Neural progenitor cell (in vitro differentiated cells): ENCODE measurements around the gene MELK. TPM values are rescaled to one million over a fixed set of nuclear protein-coding genes. Genes with fewer than 3 reads are reported as not detected.
"Not testable (repeated sequence)": the region's sequence is repeated elsewhere in the genome, so short reads cannot be mapped to it uniquely, and the experiment has no call there.

Experiments
- DNase-seq: peaks from one replicate; pipeline ENCODE4 v3.0.0-alpha.2; 2016; ENCODE audit warnings: low spot score
- H2AFZ ChIP-seq: fragments of 200-600 bp; sonication (generic); replicated peaks from 2 replicates; pipeline ENCODE4 v1.6.1; 2016; ENCODE audit warnings: antibody characterized with exemption
- H3F3A ChIP-seq: fragments of 200-600 bp; sonication (generic); 2 replicates; pipeline ENCODE4 v1.6.1; 2016; ENCODE audit warnings: antibody characterized with exemption, low read depth
- H3K27ac ChIP-seq: fragments of 200-600 bp; sonication (generic); 2 replicates; pipeline ENCODE4 v1.5.1; 2016; ENCODE audit warnings: mild to moderate bottlenecking
- H3K27me3 ChIP-seq: fragments of 200-600 bp; sonication (generic); 2 replicates; pipeline ENCODE4 v1.6.1; 2016; ENCODE audit warnings: mild to moderate bottlenecking, moderate library complexity
- H3K36me3 ChIP-seq: fragments of 200-600 bp; sonication (generic); 2 replicates; pipeline ENCODE4 v1.5.1; 2016
- H3K4me1 ChIP-seq: fragments of 200-600 bp; sonication (generic); 2 replicates; pipeline ENCODE4 v1.6.1; 2016; ENCODE audit warnings: mixed run types
- H3K4me2 ChIP-seq: fragments of 200-600 bp; sonication (generic); 2 replicates; pipeline ENCODE4 v1.6.1; 2016
- H3K4me3 ChIP-seq: fragments of 200-600 bp; sonication (generic); 2 replicates; pipeline ENCODE4 v1.5.1; 2016
- H3K79me2 ChIP-seq: fragments of 200-600 bp; sonication (generic); 2 replicates; pipeline ENCODE4 v1.6.1; 2016; ENCODE audit warnings: low read depth
- H3K9ac ChIP-seq: fragments of 200-600 bp; sonication (generic); 2 replicates; pipeline ENCODE4 v1.6.1; 2016
- H3K9me3 ChIP-seq: fragments of 200-600 bp; sonication (generic); 2 replicates; pipeline ENCODE4 v1.5.1; 2016; ENCODE audit warnings: low read depth
- H4K20me1 ChIP-seq: fragments of 200-600 bp; sonication (generic); 2 replicates; pipeline ENCODE4 v1.6.1; 2016; ENCODE audit warnings: low read depth
- H3K27ac Mint-ChIP-seq: 3 replicates; pipeline ENCODE4 v1.8.0; 2021; ENCODE audit warnings: mixed read lengths
- H3K27me3 Mint-ChIP-seq: 2 replicates; pipeline ENCODE4 v1.8.0; 2022; ENCODE audit warnings: low read depth, mild to moderate bottlenecking, inconsistent platforms, moderate library complexity, mixed read lengths; ENCODE audit not compliant: insufficient read depth
- H3K36me3 Mint-ChIP-seq: 3 replicates; pipeline ENCODE4 v1.8.0; 2021; ENCODE audit warnings: mixed read lengths
- H3K4me1 Mint-ChIP-seq: 3 replicates; pipeline ENCODE4 v1.8.0; 2021; ENCODE audit warnings: mixed read lengths
- H3K4me3 Mint-ChIP-seq: 3 replicates; pipeline ENCODE4 v1.8.0; 2021; ENCODE audit warnings: mild to moderate bottlenecking, moderate library complexity, mixed read lengths
- H3K9me3 Mint-ChIP-seq: 3 replicates; pipeline ENCODE4 v1.8.0; 2020; ENCODE audit warnings: mixed read lengths
- CTCF ChIP-seq: fragments of 200-600 bp; sonication (generic); IDR thresholded peaks from 2 replicates; pipeline ENCODE4 v1.5.1; 2017; ENCODE audit warnings: antibody characterized with exemption, mild to moderate bottlenecking
- EZH2 ChIP-seq: fragments of 200-600 bp; sonication (generic); IDR thresholded peaks from 2 replicates; pipeline ENCODE4 v1.6.1; 2017; ENCODE audit warnings: antibody characterized with exemption, mild to moderate bottlenecking, moderate library complexity
- EZH2phosphoT487 ChIP-seq: fragments of 200-600 bp; sonication (generic); IDR thresholded peaks from 2 replicates; pipeline ENCODE4 v1.6.1; 2017; ENCODE audit warnings: antibody characterized with exemption
- total RNA-seq: library from RNA; depleted of rRNA; stranded (reverse); fragments of >200 nt; gene quantifications from 2 replicates; pipeline ENCODE4 v1.2.3, GENCODE V29; 2015; ENCODE audit warnings: low replicate concordance

Gene MELK
- total RNA-seq, 1 donor from 2014 or later, result 112 TPM

GRCh38 chr9:36559036-36559695 is 13.5 kb upstream of the MELK start:
- H3K4me1 Mint-ChIP-seq, result no peaks in the 10 kb centered on the region
- no peak overlapping the region for H3K4me3 Mint-ChIP-seq
- DNase-seq, result no peak
- Histone ChIP-seq H3K4me1 (no peaks in the 10 kb centered on the region), H3K36me3 (no peaks in the 10 kb centered on the region), H3K4me3 (no peak overlapping the region), H4K20me1 (no peaks in the 10 kb centered on the region), H3K27ac (no peak overlapping the region), H3K4me2 (no peak overlapping the region), H3K27me3 (no peaks in the 10 kb centered on the region), H3K9me3 (no peaks in the 10 kb centered on the region), H3K79me2 (no peaks in the 10 kb centered on the region), H2AFZ (peak overlapping the region; percentile 60), H3K9ac (no peak overlapping the region), H3F3A (no peaks in the 10 kb centered on the region)
- no peaks in the 10 kb centered on the region for H3K9me3 Mint-ChIP-seq
- TF ChIP-seq EZH2phosphoT487, result no peak
- no peak for TF ChIP-seq EZH2
- TF ChIP-seq CTCF, result no peak
- no peaks in the 10 kb centered on the region for H3K36me3 Mint-ChIP-seq
- peak overlapping the region; percentile 50 for H3K27ac Mint-ChIP-seq
- peaks cover 3% of the 10 kb centered on the region for H3K27me3 Mint-ChIP-seq

GRCh38 chr9:36560771-36561170 is 11.9 kb upstream of the MELK start:
- H3K27ac ChIP-seq, result no peak overlapping the region
- no peak overlapping the region for H3K4me2 ChIP-seq

GRCh38 chr9:36562801-36563200 is 9.9 kb upstream of the MELK start:
- not testable (repeated sequence) for H2AFZ ChIP-seq, H3F3A ChIP-seq, H4K20me1 ChIP-seq, H3K9me3 ChIP-seq, H3K4me3 ChIP-seq, H3K36me3 ChIP-seq, H3K27me3 Mint-ChIP-seq, H3K27ac Mint-ChIP-seq, H3K36me3 Mint-ChIP-seq, H3K9me3 Mint-ChIP-seq, H3K27me3 ChIP-seq, H3K4me1 ChIP-seq, H3K4me2 ChIP-seq, H3K27ac ChIP-seq, H3K4me3 Mint-ChIP-seq, H3K4me1 Mint-ChIP-seq, H3K9ac ChIP-seq, H3K79me2 ChIP-seq, DNase-seq

More at GRCh38 chr9:36560771-36561170, 11.9 kb upstream of the MELK start:
- Histone ChIP-seq H3K4me3 (no peak overlapping the region), H3K79me2 (no peaks in the 10 kb centered on the region), H4K20me1 (no peaks in the 10 kb centered on the region), H3K4me1 (no peaks in the 10 kb centered on the region), H3K27me3 (no peaks in the 10 kb centered on the region), H3K36me3 (no peaks in the 10 kb centered on the region), H3F3A (no peaks in the 10 kb centered on the region), H3K9me3 (no peaks in the 10 kb centered on the region), H3K9ac (no peak overlapping the region), H2AFZ (no peak overlapping the region)
- Mint-ChIP-seq H3K27ac (no peak overlapping the region), H3K9me3 (no peaks in the 10 kb centered on the region), H3K27me3 (peaks cover 3% of the 10 kb centered on the region), H3K4me1 (no peaks in the 10 kb centered on the region), H3K4me3 (no peak overlapping the region), H3K36me3 (no peaks in the 10 kb centered on the region)
- TF ChIP-seq CTCF (no peak), EZH2phosphoT487 (no peak), EZH2 (no peak)
- no peak for DNase-seq

- no peaks in the 10 kb centered on the region for H3K36me3 Mint-ChIP-seq
- H3K9ac ChIP-seq, result no peak overlapping the region
- no peaks in the 10 kb centered on the region for H3K79me2 ChIP-seq
- no peak overlapping the region for H3K4me3 ChIP-seq
- H3F3A ChIP-seq, result peaks cover 2% of the 10 kb centered on the region
- H3K27me3 ChIP-seq, result no peaks in the 10 kb centered on the region
- H3K27ac Mint-ChIP-seq, result no peak overlapping the region
- no peak overlapping the region for H3K4me3 Mint-ChIP-seq
- peaks cover 9% of the 10 kb centered on the region for H3K27me3 Mint-ChIP-seq
- H3K9me3 Mint-ChIP-seq, result no peaks in the 10 kb centered on the region
- no peak for TF ChIP-seq CTCF
- TF ChIP-seq EZH2, result no peak
- TF ChIP-seq EZH2phosphoT487, result no peak
- no peaks in the 10 kb centered on the region for H3K9me3 ChIP-seq
- no peak overlapping the region for H3K27ac ChIP-seq
- DNase-seq, result no peak
- no peak overlapping the region for H3K4me2 ChIP-seq
- H3K4me1 ChIP-seq, result no peaks in the 10 kb centered on the region
- H4K20me1 ChIP-seq, result no peaks in the 10 kb centered on the region
- no peaks in the 10 kb centered on the region for H3K36me3 ChIP-seq
- peaks cover 2% of the 10 kb centered on the region for H3K4me1 Mint-ChIP-seq
- H2AFZ ChIP-seq, result peak overlapping the region; percentile 3
Observed at GRCh38 chr9:36566813-36567221, 5.9 kb upstream of the MELK start.

GRCh38 chr9:36568681-36569080 is 4.0 kb upstream of the MELK start:
- H3K27ac Mint-ChIP-seq, H3K27ac ChIP-seq, H3K9ac ChIP-seq, H3K27me3 ChIP-seq, H4K20me1 ChIP-seq, H3K4me3 ChIP-seq, H3K4me2 ChIP-seq, H3K4me1 Mint-ChIP-seq, DNase-seq, H3K36me3 ChIP-seq, H3K79me2 ChIP-seq, H3K9me3 ChIP-seq, H2AFZ ChIP-seq, H3K36me3 Mint-ChIP-seq, H3K4me1 ChIP-seq, H3K9me3 Mint-ChIP-seq: not testable (repeated sequence)
- H3K27me3 Mint-ChIP-seq, result peaks cover 13% of the 10 kb centered on the region
- H3K4me3 Mint-ChIP-seq, result peak overlapping the region; percentile 3
- H3F3A ChIP-seq, result peaks cover 13% of the 10 kb centered on the region
